Keratinocyte (primary cell): ENCODE results near the gene DRG2. TPM values are rescaled to one million over a fixed set of nuclear protein-coding genes. Genes with fewer than 3 reads are reported as not detected.

ENCODE experiments used
- DNase-seq: peaks from one replicate; pipeline ENCODE4 v3.0.0-alpha.2; 2011; ENCODE audit warnings: low read depth, missing footprints, low spot score
- FAIRE-seq: peaks from 2 replicates; lab custom pipeline; 2011; peaks lifted over from hg19 to GRCh38; lab: Jason Lieb, UNC
- H2AFZ ChIP-seq: 2 replicates; pipeline ENCODE4 v1.6.0; 2012; ENCODE audit warnings: low read length, control low read depth, inconsistent platforms; ENCODE audit not compliant: control insufficient read depth
- H3K27ac ChIP-seq: 2 replicates; pipeline ENCODE4 v1.5.1; 2011; ENCODE audit warnings: low read length; ENCODE audit not compliant: control insufficient read depth, insufficient read depth
- H3K27me3 ChIP-seq: 3 replicates; pipeline ENCODE4 v1.6.0; 2011; ENCODE audit warnings: low read length; ENCODE audit not compliant: control insufficient read depth, insufficient read depth; ENCODE audit errors: extremely low read depth
- H3K36me3 ChIP-seq, 2 experiments: 2 replicates in 1 of 2; 3 replicates in 1 of 2; pipeline ENCODE4 v1.5.1; 2011; ENCODE audit warnings: low read length in 2 of 2, mild to moderate bottlenecking in 1 of 2; ENCODE audit not compliant: control insufficient read depth in 2 of 2, insufficient read depth in 2 of 2; ENCODE audit errors: extremely low read depth in 1 of 2
- H3K4me1 ChIP-seq: 3 replicates; pipeline ENCODE4 v1.5.1; 2011; ENCODE audit warnings: low read length; ENCODE audit not compliant: control insufficient read depth, insufficient read depth; ENCODE audit errors: extremely low read depth
- H3K4me2 ChIP-seq: 3 replicates; pipeline ENCODE4 v1.6.0; 2011; ENCODE audit warnings: low read depth, low read length; ENCODE audit not compliant: control insufficient read depth, insufficient read depth; ENCODE audit errors: extremely low read depth
- H3K4me3 ChIP-seq, 3 experiments: fragments of 200-600 bp in 1 of 3; sonication (generic) in 1 of 3; 2 replicates in 2 of 3; 3 replicates in 1 of 3; pipeline ENCODE4 v1.5.1; 2011 to 2016; ENCODE audit warnings: low read length in 3 of 3, mild to moderate bottlenecking in 3 of 3, control low read depth in 2 of 3, inconsistent platforms in 1 of 3, low read depth in 1 of 3, mixed read lengths in 1 of 3, mixed run types in 1 of 3, moderate library complexity in 1 of 3; ENCODE audit not compliant: control insufficient read depth in 2 of 3, insufficient read depth in 2 of 3; ENCODE audit errors: extremely low read depth in 1 of 3
- H3K79me2 ChIP-seq: 2 replicates; pipeline ENCODE4 v1.6.0; 2012; ENCODE audit warnings: low read length; ENCODE audit not compliant: control insufficient read depth, insufficient read depth
- H3K9ac ChIP-seq: 3 replicates; pipeline ENCODE4 v1.6.0; 2011; ENCODE audit warnings: low read length; ENCODE audit not compliant: control insufficient read depth, insufficient read depth; ENCODE audit errors: extremely low read depth
- H3K9me1 ChIP-seq: 3 replicates; pipeline ENCODE4 v1.6.0; 2011; ENCODE audit warnings: low read length; ENCODE audit not compliant: control insufficient read depth, insufficient read depth; ENCODE audit errors: extremely low read depth
- H3K9me3 ChIP-seq: 2 replicates; pipeline ENCODE4 v1.5.1; 2012; ENCODE audit warnings: low read depth, low read length; ENCODE audit not compliant: control insufficient read depth
- H4K20me1 ChIP-seq: 3 replicates; pipeline ENCODE4 v1.6.0; 2011; ENCODE audit warnings: low read length; ENCODE audit not compliant: control insufficient read depth, insufficient read depth; ENCODE audit errors: extremely low read depth
- EZH2 ChIP-seq: IDR thresholded peaks from one replicate; pipeline ENCODE4 v1.6.1; 2012; ENCODE audit warnings: inconsistent platforms, mild to moderate bottlenecking, low read length, moderate library complexity
- dilution Hi-C: fragments of 300-500 bp; cut with MboI; formaldehyde crosslinking; loops from one replicate; pipeline ENCODE4 v1.7.0; 2020; ENCODE audit warnings: low sequenced_read_pairs; ENCODE audit not compliant: extremely low pct_ligation_motif_present
- polyA plus RNA-seq, 5 experiments: library from polyadenylated mRNA; depleted of rRNA in 3 of 5; stranded (reverse) in 3 of 5; stranded (forward) in 1 of 5; unstranded in 1 of 5; fragments of >200 nt; gene quantifications; 1 replicate in 1 of 5; 2 replicates in 3 of 5; 3 replicates in 1 of 5; pipeline versions ENCODE4 v1.2.1 to v1.2.3, GENCODE V29; 2011 to 2012; ENCODE audit warnings: missing spikeins in 2 of 5, low read depth in 1 of 5, low replicate concordance in 1 of 5
- TF ChIP-seq, protein P1 (sequence below), 3 experiments: IDR thresholded peaks in 1 of 3; conservative IDR thresholded peaks in 1 of 3; optimal IDR thresholded peaks in 1 of 3; 2 replicates in 2 of 3; 3 replicates in 1 of 3; pipeline versions ENCODE3 to v1.5.1; 2011; ENCODE audit warnings: low read length in 3 of 3, mild to moderate bottlenecking in 3 of 3, moderate library complexity in 2 of 3, control low read depth in 1 of 3, inconsistent platforms in 1 of 3; ENCODE audit not compliant: insufficient read depth in 2 of 3; ENCODE audit errors: extremely low read depth in 1 of 3

The DRG2 gene
- polyA plus RNA-seq, 1 donor (not counting 4 experiments of a cell fraction or from before 2014, with no cell fraction given): 36.4 TPM

DNA sequence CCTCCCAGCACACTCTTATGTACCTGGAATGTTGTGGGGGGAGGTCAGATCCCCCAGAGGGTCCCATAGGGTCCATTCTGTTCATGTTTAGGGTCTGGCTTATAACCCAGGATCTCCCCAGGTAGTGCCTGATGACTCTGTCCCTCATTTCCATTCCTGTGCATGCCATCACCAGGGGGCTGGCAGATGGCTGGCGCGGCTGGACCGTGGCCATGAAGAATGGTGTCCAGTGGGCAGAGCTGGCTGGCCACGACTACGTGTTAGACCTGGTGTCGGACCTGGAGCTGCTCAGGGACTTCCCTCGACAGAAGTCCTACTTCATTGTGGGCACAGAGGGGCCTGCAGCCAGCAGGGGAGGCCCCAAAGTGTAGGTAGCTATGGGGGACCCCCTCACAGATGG lies 60.8 kb downstream of the DRG2 start:
- DNase-seq: no peak
- Histone ChIP-seq H3K27me3 (peaks cover 4% of the 10 kb centered on the region), H3K9me1 (no peaks in the 10 kb centered on the region), H3K4me1 (no peaks in the 10 kb centered on the region), H3K36me3 (no peaks in the 10 kb centered on the region), H2AFZ (no peak overlapping the region), H3K9me3 (no peaks in the 10 kb centered on the region), H3K4me3 (no peak overlapping the region), H4K20me1 (no peaks in the 10 kb centered on the region), H3K27ac (no peak overlapping the region), H3K4me2 (no peak overlapping the region), H3K79me2 (no peaks in the 10 kb centered on the region), H3K9ac (no peak overlapping the region)
- FAIRE-seq: no peak
- dilution Hi-C loops: no loop called here
- TF ChIP-seq EZH2: no peak
- TF ChIP-seq, protein P1, sequence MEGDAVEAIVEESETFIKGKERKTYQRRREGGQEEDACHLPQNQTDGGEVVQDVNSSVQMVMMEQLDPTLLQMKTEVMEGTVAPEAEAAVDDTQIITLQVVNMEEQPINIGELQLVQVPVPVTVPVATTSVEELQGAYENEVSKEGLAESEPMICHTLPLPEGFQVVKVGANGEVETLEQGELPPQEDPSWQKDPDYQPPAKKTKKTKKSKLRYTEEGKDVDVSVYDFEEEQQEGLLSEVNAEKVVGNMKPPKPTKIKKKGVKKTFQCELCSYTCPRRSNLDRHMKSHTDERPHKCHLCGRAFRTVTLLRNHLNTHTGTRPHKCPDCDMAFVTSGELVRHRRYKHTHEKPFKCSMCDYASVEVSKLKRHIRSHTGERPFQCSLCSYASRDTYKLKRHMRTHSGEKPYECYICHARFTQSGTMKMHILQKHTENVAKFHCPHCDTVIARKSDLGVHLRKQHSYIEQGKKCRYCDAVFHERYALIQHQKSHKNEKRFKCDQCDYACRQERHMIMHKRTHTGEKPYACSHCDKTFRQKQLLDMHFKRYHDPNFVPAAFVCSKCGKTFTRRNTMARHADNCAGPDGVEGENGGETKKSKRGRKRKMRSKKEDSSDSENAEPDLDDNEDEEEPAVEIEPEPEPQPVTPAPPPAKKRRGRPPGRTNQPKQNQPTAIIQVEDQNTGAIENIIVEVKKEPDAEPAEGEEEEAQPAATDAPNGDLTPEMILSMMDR (optimal IDR thresholded peaks at IDR 0.05 in 1 of 3, IDR thresholded peaks at IDR 0.05 in 1 of 3, conservative IDR thresholded peaks at IDR 0.05 in 1 of 3; ENCODE audit: extremely low read depth in 1 of 3, insufficient read depth in 2 of 3, low read length in 3 of 3): no peak

DNA sequence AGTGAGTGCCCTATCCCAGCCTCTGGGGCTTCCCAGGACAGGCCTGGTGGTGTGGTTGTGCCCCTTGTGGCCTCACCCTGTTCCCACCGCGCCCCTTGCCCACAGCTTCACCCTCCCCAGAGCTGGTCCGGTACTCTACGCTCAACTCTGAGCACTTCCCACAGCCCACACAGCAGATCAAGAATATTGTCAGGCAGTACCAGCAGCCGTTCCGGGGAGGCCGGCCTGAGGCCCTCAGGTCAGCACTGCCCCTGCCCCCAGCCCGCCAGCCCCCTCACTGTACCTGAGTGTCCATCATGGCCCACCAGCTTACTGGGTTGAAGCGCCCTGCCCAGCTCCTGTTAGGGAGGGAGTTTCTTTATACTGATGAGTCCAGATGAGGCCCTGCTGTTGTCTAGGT lies 63.5 kb downstream of the DRG2 start:
- Histone ChIP-seq H3K36me3 (no peaks in the 10 kb centered on the region), H3K4me1 (no peaks in the 10 kb centered on the region), H3K27me3 (no peaks in the 10 kb centered on the region), H3K27ac (no peak overlapping the region), H2AFZ (no peak overlapping the region), H3K79me2 (no peaks in the 10 kb centered on the region), H3K9me3 (no peaks in the 10 kb centered on the region), H3K4me3 (no peak overlapping the region), H4K20me1 (no peaks in the 10 kb centered on the region), H3K9ac (no peak overlapping the region), H3K9me1 (no peaks in the 10 kb centered on the region), H3K4me2 (no peak overlapping the region)
- DNase-seq (no peak), FAIRE-seq (no peak)
- TF ChIP-seq EZH2: no peak
- TF ChIP-seq, protein P1 (optimal IDR thresholded peaks at IDR 0.05 in 1 of 3, IDR thresholded peaks at IDR 0.05 in 1 of 3, conservative IDR thresholded peaks at IDR 0.05 in 1 of 3; ENCODE audit: extremely low read depth in 1 of 3, insufficient read depth in 2 of 3, low read length in 3 of 3): no peak
- dilution Hi-C loops: no loop called here
